HEK293T (cell line): ENCODE data around the gene FOXN1.

ENCODE experiments used
- CTCF ChIA-PET: fragments of 350-600 bp; formaldehyde crosslinking; extraction: SDS; loops from one replicate; lab custom pipeline; 2021; ENCODE audit warnings: antibody characterized with exemption, inconsistent platforms; lab: Yijun Ruan, JAX
- POLR2A ChIA-PET: fragments of 350-600 bp; formaldehyde crosslinking; extraction: SDS; loops from one replicate; lab custom pipeline; 2020; ENCODE audit warnings: antibody characterized with exemption, inconsistent platforms; lab: Yijun Ruan, JAX
- DNase-seq: peaks from one replicate; pipeline ENCODE4 v3.0.0; 2012; ENCODE audit warnings: mixed read lengths; ENCODE audit errors: extremely low spot score
- ARNT ChIP-seq: fragments of 450-650 bp; IDR thresholded peaks from 2 replicates; pipeline ENCODE4 v1.6.1; 2017; ENCODE audit warnings: mild to moderate bottlenecking
- BHLHE40 ChIP-seq: fragments of 450-650 bp; IDR thresholded peaks from 2 replicates; pipeline ENCODE4 v1.6.1; 2016; ENCODE audit warnings: mild to moderate bottlenecking, moderate library complexity, borderline replicate concordance
- CTBP1 ChIP-seq: fragments of 450-650 bp; IDR thresholded peaks from 2 replicates; pipeline ENCODE4 v1.6.1; 2016; ENCODE audit warnings: borderline replicate concordance
- ELF4 ChIP-seq: fragments of 450-650 bp; IDR thresholded peaks from 2 replicates; pipeline ENCODE4 v1.6.1; 2017; ENCODE audit warnings: antibody characterized with exemption
- FOXA1 ChIP-seq: fragments of 450-650 bp; IDR thresholded peaks from 2 replicates; pipeline ENCODE4 v1.6.1; 2016; ENCODE audit warnings: mild to moderate bottlenecking
- FOXK2 ChIP-seq: fragments of 450-650 bp; IDR thresholded peaks from 2 replicates; pipeline ENCODE4 v1.6.1; 2016; ENCODE audit warnings: mild to moderate bottlenecking
- FOXM1 ChIP-seq: fragments of 450-650 bp; IDR thresholded peaks from 2 replicates; pipeline ENCODE4 v1.6.1; 2017; ENCODE audit warnings: mild to moderate bottlenecking, borderline replicate concordance
- HDGF ChIP-seq: fragments of 450-650 bp; IDR thresholded peaks from 2 replicates; pipeline ENCODE4 v1.6.1; 2017; ENCODE audit warnings: antibody characterized with exemption, borderline replicate concordance
- L3MBTL2 ChIP-seq: fragments of 450-650 bp; conservative IDR thresholded peaks from 2 replicates; pipeline ENCODE4 v1.6.1; 2016; ENCODE audit warnings: mild to moderate bottlenecking
- LEF1 ChIP-seq: fragments of 450-650 bp; IDR thresholded peaks from 2 replicates; pipeline ENCODE4 v1.6.1; 2017; ENCODE audit warnings: mild to moderate bottlenecking, borderline replicate concordance
- NFRKB ChIP-seq: fragments of 450-650 bp; IDR thresholded peaks from 2 replicates; pipeline ENCODE4 v1.6.1; 2016; ENCODE audit warnings: mild to moderate bottlenecking, moderate library complexity
- PKNOX1 ChIP-seq: fragments of 450-650 bp; IDR thresholded peaks from 2 replicates; pipeline ENCODE4 v1.6.1; 2016
- SP1 ChIP-seq: fragments of 450-650 bp; IDR thresholded peaks from 2 replicates; pipeline ENCODE4 v1.6.1; 2017
- SUZ12 ChIP-seq: fragments of 450-650 bp; IDR thresholded peaks from 2 replicates; pipeline ENCODE4 v1.6.1; 2016; ENCODE audit warnings: mild to moderate bottlenecking
- TARDBP ChIP-seq: fragments of 450-650 bp; IDR thresholded peaks from 2 replicates; pipeline ENCODE4 v1.6.1; 2016
- ZNF384 ChIP-seq: fragments of 450-650 bp; IDR thresholded peaks from 2 replicates; pipeline ENCODE4 v1.6.1; 2016

The FOXN1 gene

GRCh38 chr17:28476076-28476865 is 29.9 kb upstream of the FOXN1 start:
- DNase-seq, result no peak
- ChIA-PET POLR2A (no interaction called here), CTCF (no interaction called here)
- TF ChIP-seq PKNOX1 (no peak), ARNT (no peak), BHLHE40 (no peak), CTBP1 (no peak), FOXA1 (no peak), ZNF384 (no peak), FOXK2 (no peak), SUZ12 (no peak), HDGF (no peak), LEF1 (no peak), L3MBTL2 (no peak), TARDBP (no peak), ELF4 (no peak), NFRKB (no peak), FOXM1 (no peak)

- POLR2A ChIA-PET, result no interaction called here
- CTCF ChIA-PET, result no interaction called here
Measured at GRCh38 chr17:28477928-28478327, 28.2 kb upstream of the FOXN1 start.

GRCh38 chr17:28478712-28479615 is 27.2 kb upstream of the FOXN1 start:
- TF ChIP-seq PKNOX1 (no peak), HDGF (no peak), FOXM1 (no peak)
- POLR2A ChIA-PET, result no interaction called here
- no peak for DNase-seq
- CTCF ChIA-PET, result no interaction called here

More at GRCh38 chr17:28477928-28478327, 28.2 kb upstream of the FOXN1 start:
- TF ChIP-seq PKNOX1 (no peak), FOXK2 (no peak), BHLHE40 (no peak), L3MBTL2 (no peak), TARDBP (no peak), ELF4 (no peak), FOXM1 (no peak), FOXA1 (no peak), LEF1 (no peak), NFRKB (no peak), SP1 (no peak), HDGF (no peak), ZNF384 (no peak), SUZ12 (no peak), CTBP1 (no peak), ARNT (no peak)
- no peak for DNase-seq

GRCh38 chr17:28480278-28480677 is 25.9 kb upstream of the FOXN1 start:
- ChIA-PET CTCF (no interaction called here), POLR2A (interaction anchor here (1.0 to 1.4 kb wide), 2 partner anchors 13 to 73 kb away, joined by 3 to 4 read pairs; no protein-coding TSS in a partner anchor)
- no peak for TF ChIP-seq LEF1
- no peak for TF ChIP-seq ZNF384
- DNase-seq, result no peak

GRCh38 chr17:28480799-28481571 is 25.2 kb upstream of the FOXN1 start:
- TF ChIP-seq FOXA1 (no peak), TARDBP (no peak), SP1 (no peak), LEF1 (no peak), PKNOX1 (no peak), CTBP1 (no peak), SUZ12 (no peak), HDGF (no peak), FOXM1 (no peak), ZNF384 (no peak), NFRKB (no peak), FOXK2 (no peak), L3MBTL2 (no peak), BHLHE40 (no peak), ELF4 (no peak), ARNT (no peak)
- POLR2A ChIA-PET, result interaction anchor here (1.0 to 1.4 kb wide), 2 partner anchors 14 to 73 kb away, joined by 3 to 4 read pairs; no protein-coding TSS in a partner anchor
- CTCF ChIA-PET, result no interaction called here
- DNase-seq, result no peak
